ENCODE data around the gene STAG3. TPM values are rescaled to one million over a fixed set of nuclear protein-coding genes. Genes with fewer than 3 reads are reported as not detected.
"Not testable (repeated sequence)": the region's sequence is repeated elsewhere in the genome, so short reads cannot be mapped to it uniquely, and the experiment has no call there.

Gene STAG3
- polyA plus RNA-seq, 6 donors from 2014 or later: 97.1 to 221 (median 129) TPM

DNA sequence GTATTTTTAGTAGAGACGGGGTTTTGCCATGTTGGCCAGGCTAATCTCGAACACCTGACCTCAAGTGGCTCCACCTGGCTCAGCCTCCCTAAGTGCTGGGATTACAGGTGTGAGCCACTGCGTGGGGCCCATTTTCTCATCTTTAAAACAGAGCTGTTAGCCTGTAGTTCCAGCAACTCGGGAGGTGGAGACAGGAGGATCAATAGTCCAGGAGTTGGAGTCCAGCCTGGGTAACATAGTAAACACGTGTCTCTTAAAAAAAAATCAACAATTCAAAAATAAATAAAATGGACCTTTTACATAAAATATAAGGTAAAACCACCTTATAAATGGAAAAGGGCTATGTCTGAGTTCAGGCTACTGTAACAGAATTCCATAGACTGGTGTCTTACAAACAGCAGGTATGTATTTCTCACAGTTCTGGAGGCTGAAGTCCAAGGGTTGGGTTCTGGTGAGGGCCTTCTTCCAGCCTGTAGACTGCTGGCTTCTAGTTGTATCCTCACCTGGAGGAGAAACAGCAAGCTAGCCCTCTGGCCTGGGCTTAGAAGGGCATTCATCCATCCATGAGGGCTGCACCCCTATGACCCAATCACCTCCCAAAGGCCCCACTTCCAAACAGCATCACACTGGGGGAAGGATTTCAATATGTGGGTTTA, 35.0 kb downstream of the STAG3 start:
- ATAC-seq (ENCODE audit: low read depth in 2 of 2): no peak
- Mint-ChIP-seq H3K36me3 (peaks cover 0 to 8% of the 10 kb centered on the region in 2 donors), H3K27me3 (no peaks in the 10 kb centered on the region), H3K4me3 (peak overlapping the region in 7 of 8 donors; percentile 10 to 95 (median 56)), H3K4me1 (peaks cover 65 to 93% (median 84%) of the 10 kb centered on the region in 3 donors), H3K9me3 (no peaks in the 10 kb centered on the region), H3K27ac (peak overlapping the region in 4 of 6 donors; percentile 51 to 95 (median 77))
- DNase-seq: no peak

- Mint-ChIP-seq H3K9me3 (no peaks in the 10 kb centered on the region), H3K4me3 (peak overlapping the region in 7 of 8 donors; percentile 13 to 82 (median 34)), H3K27ac (peak overlapping the region; percentile 62 to 94 (median 83)), H3K27me3 (no peaks in the 10 kb centered on the region), H3K4me1 (peaks cover 59 to 91% (median 83%) of the 10 kb centered on the region in 3 donors), H3K36me3 (peaks cover 0 to 8% of the 10 kb centered on the region in 2 donors)
- DNase-seq: no peak
- ATAC-seq (ENCODE audit: low read depth in 2 of 2): no peak
Observed at GRCh38 chr7:100213672-100214071, 36.0 kb downstream of the STAG3 start.

DNA sequence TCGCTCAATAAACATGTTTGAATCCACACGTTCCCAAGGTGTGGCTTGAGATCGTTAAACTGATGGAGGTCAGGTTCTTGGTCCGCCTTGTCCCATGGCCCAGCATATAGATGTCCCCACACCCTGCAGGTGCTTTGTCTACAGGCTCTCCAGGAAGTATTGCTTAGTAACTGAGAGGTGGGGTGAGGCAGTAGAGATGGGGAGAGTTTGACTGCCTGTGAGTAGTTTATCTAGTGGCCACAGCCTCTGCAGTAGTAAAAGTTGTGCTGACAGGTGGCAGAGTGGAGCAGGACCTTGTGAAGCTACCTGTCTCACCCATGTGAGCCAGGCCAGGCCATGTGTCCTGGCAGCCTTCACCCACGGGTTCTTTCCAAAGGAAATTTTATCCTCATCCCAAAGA, 36.6 kb downstream of the STAG3 start:
- H3K9me3 Mint-ChIP-seq, H3K36me3 Mint-ChIP-seq, H3K27me3 Mint-ChIP-seq, DNase-seq: not testable (repeated sequence)
- Mint-ChIP-seq H3K4me1 (peaks cover 59 to 91% (median 83%) of the 10 kb centered on the region in 3 donors), H3K4me3 (peak overlapping the region; percentile 26 to 82 (median 66)), H3K27ac (peak overlapping the region; percentile 38 to 94 (median 86))
- peak in 1 of 2 donors; percentile 9 for ATAC-seq (ENCODE audit: low read depth in 2 of 2)

- Mint-ChIP-seq H3K36me3 (peaks cover 0 to 8% of the 10 kb centered on the region in 2 donors), H3K4me3 (peak overlapping the region in 6 of 8 donors; percentile 9 to 57 (median 38)), H3K27me3 (no peaks in the 10 kb centered on the region), H3K4me1 (peaks cover 55 to 84% (median 84%) of the 10 kb centered on the region in 3 donors), H3K27ac (peak overlapping the region; percentile 39 to 96 (median 86)), H3K9me3 (no peaks in the 10 kb centered on the region)
- DNase-seq: no peak
- no peak for ATAC-seq (ENCODE audit: low read depth in 2 of 2)
Observed at GRCh38 chr7:100215895-100216294, 38.2 kb downstream of the STAG3 start.

GRCh38 chr7:100217934-100218333, 40.2 kb downstream of the STAG3 start:
- H3K4me1 Mint-ChIP-seq: peaks cover 51 to 86% (median 85%) of the 10 kb centered on the region in 3 donors
- H3K36me3 Mint-ChIP-seq, H3K9me3 Mint-ChIP-seq, H3K27me3 Mint-ChIP-seq: not testable (repeated sequence)
- ATAC-seq (ENCODE audit: low read depth in 2 of 2) (peak; percentile 14 to 15), DNase-seq (peak; percentile 59)
- peak overlapping the region in 7 of 8 donors; percentile 69 to 96 (median 91) for H3K4me3 Mint-ChIP-seq
- H3K27ac Mint-ChIP-seq: peak overlapping the region in 5 of 6 donors; percentile 94 to 100 (median 99)

DNA sequence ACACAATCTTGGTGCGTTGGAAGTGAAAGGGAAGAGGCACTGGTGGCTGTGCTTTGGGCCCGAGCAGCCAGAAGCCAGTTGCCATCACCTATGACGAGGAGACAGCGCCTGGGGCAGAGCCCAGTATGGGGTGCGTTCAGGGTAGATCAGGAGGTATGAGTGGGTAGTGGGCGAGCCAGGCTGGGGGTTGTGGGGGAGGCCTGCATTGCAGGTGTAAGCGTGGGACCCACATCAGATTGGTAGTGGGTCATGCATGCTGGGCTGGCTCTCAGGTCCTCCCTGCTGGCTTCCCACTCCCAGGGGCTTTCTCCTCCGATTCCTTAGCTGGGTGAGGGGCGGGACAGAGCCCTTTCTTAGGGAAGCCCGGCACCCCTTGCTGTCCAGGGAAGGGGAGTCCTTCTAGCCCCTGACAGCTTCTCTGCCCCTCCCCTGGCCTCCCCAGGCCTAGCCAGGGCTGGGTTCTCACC, 41.6 kb downstream of the STAG3 start:
- peaks cover 40 to 84% (median 84%) of the 10 kb centered on the region in 3 donors for H3K4me1 Mint-ChIP-seq
- H3K9me3 Mint-ChIP-seq: no peaks in the 10 kb centered on the region
- ATAC-seq (ENCODE audit: low read depth in 2 of 2) (no peak), DNase-seq (no peak)
- peak overlapping the region; percentile 86 to 97 (median 91) for H3K4me3 Mint-ChIP-seq
- no peaks in the 10 kb centered on the region for H3K27me3 Mint-ChIP-seq
- H3K27ac Mint-ChIP-seq: peak overlapping the region; percentile 89 to 100 (median 99)
- H3K36me3 Mint-ChIP-seq: no peaks in the 10 kb centered on the region

GRCh38 chr7:100219801-100220585, 42.3 kb downstream of the STAG3 start, which contains the start of gene PVRIG:
Gene PVRIG (plus strand): TSS chr7:100219949. CDS start chr7:100219971, 22 bp downstream.
- not testable (repeated sequence) for H3K9me3 Mint-ChIP-seq

DNA sequence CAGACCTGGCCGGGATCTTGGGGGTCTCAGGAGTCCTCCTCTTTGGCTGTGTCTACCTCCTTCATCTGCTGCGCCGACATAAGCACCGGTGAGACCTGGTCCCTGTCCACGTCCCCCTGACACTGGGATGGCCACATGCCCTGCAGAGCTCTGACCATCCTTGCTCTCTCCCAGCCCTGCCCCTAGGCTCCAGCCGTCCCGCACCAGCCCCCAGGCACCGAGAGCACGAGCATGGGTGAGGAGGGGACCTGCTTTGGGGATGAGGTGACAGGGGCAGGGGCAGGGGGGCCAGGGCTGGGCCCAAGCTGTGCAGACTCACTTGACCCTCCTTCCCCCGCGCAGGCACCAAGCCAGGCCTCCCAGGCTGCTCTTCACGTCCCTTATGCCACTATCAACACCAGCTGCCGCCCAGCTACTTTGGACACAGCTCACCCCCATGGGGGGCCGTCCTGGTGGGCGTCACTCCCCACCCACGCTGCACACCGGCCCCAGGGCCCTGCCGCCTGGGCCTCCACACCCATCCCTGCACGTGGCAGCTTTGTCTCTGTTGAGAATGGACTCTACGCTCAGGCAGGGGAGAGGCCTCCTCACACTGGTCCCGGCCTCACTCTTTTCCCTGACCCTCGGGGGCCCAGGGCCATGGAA, 43.0 kb downstream of the STAG3 start:
- no peaks in the 10 kb centered on the region for H3K9me3 Mint-ChIP-seq
- no peaks in the 10 kb centered on the region for H3K27me3 Mint-ChIP-seq
- peaks cover 31 to 84% (median 74%) of the 10 kb centered on the region in 3 donors for H3K4me1 Mint-ChIP-seq
- ATAC-seq (ENCODE audit: low read depth in 2 of 2) (no peak), DNase-seq (no peak)
- H3K4me3 Mint-ChIP-seq: peak overlapping the region; percentile 86 to 97 (median 91)
- peak overlapping the region; percentile 99 to 100 (median 99) for H3K27ac Mint-ChIP-seq
- H3K36me3 Mint-ChIP-seq: no peaks in the 10 kb centered on the region

More at GRCh38 chr7:100219801-100220585, 42.3 kb downstream of the STAG3 start, which contains the start of gene PVRIG:
- H3K4me1 Mint-ChIP-seq: peaks cover 35 to 84% (median 81%) of the 10 kb centered on the region in 3 donors
- peak within 1 kb of the TSS; percentile 86 to 97 (median 91) for H3K4me3 Mint-ChIP-seq
- peak within 1 kb of the TSS; percentile 96 to 100 (median 99) for H3K27ac Mint-ChIP-seq
- H3K36me3 Mint-ChIP-seq; DNase-seq; ATAC-seq (ENCODE audit: low read depth in 2 of 2); H3K27me3 Mint-ChIP-seq: not testable (repeated sequence)

DNA sequence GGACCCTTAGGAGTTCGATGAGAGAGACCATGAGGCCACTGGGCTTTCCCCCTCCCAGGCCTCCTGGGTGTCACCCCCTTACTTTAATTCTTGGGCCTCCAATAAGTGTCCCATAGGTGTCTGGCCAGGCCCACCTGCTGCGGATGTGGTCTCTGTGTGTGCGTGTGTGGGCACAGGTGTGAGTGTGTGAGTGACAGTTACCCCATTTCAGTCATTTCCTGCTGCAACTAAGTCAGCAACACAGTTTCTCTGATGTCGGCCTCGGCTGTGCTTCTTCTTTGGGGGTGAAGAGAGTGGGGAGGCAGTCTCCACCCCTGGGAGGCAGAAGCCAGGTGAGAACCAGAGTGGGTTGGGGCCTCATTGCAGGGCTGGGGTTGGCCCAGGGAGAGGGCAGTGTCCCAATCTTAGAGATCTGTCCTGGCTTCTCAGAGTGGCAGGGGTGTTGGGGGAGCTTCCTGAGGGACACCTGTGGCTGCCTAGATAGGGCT, 43.6 kb downstream of the STAG3 start:
- peak overlapping the region; percentile 99 to 100 (median 99) for H3K27ac Mint-ChIP-seq
- peaks cover 33 to 83% (median 71%) of the 10 kb centered on the region in 3 donors for H3K4me1 Mint-ChIP-seq
- DNase-seq (peak; percentile 86), ATAC-seq (ENCODE audit: low read depth in 2 of 2) (peak; percentile 67 to 69)
- H3K36me3 Mint-ChIP-seq: no peaks in the 10 kb centered on the region
- no peaks in the 10 kb centered on the region for H3K27me3 Mint-ChIP-seq
- no peaks in the 10 kb centered on the region for H3K9me3 Mint-ChIP-seq
- H3K4me3 Mint-ChIP-seq: peak overlapping the region; percentile 86 to 97 (median 91)

- DNase-seq: no peak
- H3K36me3 Mint-ChIP-seq: no peaks in the 10 kb centered on the region
- peak overlapping the region; percentile 99 to 100 (median 99) for H3K27ac Mint-ChIP-seq
- no peaks in the 10 kb centered on the region for H3K9me3 Mint-ChIP-seq
- ATAC-seq (ENCODE audit: low read depth in 2 of 2): no peak
- H3K27me3 Mint-ChIP-seq: no peaks in the 10 kb centered on the region
- peaks cover 34 to 77% (median 67%) of the 10 kb centered on the region in 3 donors for H3K4me1 Mint-ChIP-seq
- peak overlapping the region; percentile 86 to 97 (median 91) for H3K4me3 Mint-ChIP-seq
Observed at GRCh38 chr7:100221767-100222444, 44.2 kb downstream of the STAG3 start.

- ATAC-seq (ENCODE audit: low read depth in 2 of 2) (no peak), DNase-seq (no peak)
- Mint-ChIP-seq H3K9me3 (no peaks in the 10 kb centered on the region), H3K4me3 (peak overlapping the region; percentile 86 to 97 (median 91)), H3K4me1 (peaks cover 28 to 73% (median 60%) of the 10 kb centered on the region in 3 donors), H3K27ac (peak overlapping the region; percentile 99 to 100 (median 99)), H3K36me3 (no peaks in the 10 kb centered on the region), H3K27me3 (no peaks in the 10 kb centered on the region)
Observed at GRCh38 chr7:100222445-100223132, 44.9 kb downstream of the STAG3 start.

Data from naive B cell (primary cell).